ENCODE data around the gene CDC20.
A peak's percentile ranks its signal among the peaks of the same experiment; 100 is the strongest.

The CDC20 gene

DNA sequence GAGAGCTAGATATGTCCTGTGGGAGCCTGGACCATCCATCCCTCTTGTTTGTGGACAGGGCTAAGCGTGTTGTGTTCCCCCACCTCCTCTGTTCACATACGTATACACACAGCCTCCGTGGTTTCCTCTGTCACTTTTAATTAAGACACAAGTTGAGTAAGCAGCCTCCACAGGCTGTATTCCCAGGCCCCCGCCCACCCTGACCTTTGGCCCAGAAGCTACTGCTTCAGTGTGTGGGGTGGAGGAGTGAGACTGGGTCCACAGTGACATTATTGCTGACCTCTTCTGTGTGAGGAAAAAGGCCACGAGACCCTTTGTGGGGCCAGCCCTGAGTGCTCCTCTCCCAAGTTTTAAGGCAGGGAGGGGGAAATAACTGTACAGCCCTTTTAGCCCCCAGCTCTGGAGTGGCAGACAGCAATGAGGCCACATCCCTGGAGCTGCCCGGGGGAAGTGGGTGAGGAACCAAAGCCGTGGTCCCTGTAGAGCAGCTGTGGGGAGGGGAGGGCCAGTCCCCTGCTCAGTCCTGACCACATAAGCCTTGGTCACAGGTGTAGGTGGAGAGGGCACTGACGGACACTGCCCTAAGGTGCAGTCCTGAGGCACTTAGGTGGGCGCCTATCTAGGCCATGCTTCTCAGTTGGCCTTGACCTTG, 4.6 kb downstream of the CDC20 start:
- TF ChIP-seq, protein P1, sequence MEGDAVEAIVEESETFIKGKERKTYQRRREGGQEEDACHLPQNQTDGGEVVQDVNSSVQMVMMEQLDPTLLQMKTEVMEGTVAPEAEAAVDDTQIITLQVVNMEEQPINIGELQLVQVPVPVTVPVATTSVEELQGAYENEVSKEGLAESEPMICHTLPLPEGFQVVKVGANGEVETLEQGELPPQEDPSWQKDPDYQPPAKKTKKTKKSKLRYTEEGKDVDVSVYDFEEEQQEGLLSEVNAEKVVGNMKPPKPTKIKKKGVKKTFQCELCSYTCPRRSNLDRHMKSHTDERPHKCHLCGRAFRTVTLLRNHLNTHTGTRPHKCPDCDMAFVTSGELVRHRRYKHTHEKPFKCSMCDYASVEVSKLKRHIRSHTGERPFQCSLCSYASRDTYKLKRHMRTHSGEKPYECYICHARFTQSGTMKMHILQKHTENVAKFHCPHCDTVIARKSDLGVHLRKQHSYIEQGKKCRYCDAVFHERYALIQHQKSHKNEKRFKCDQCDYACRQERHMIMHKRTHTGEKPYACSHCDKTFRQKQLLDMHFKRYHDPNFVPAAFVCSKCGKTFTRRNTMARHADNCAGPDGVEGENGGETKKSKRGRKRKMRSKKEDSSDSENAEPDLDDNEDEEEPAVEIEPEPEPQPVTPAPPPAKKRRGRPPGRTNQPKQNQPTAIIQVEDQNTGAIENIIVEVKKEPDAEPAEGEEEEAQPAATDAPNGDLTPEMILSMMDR (IDR thresholded peaks at IDR 0.05; ENCODE audit: low read depth, low read length, missing control alignments): no peak
- no peak overlapping the region for H3K4me3 ChIP-seq (replicated peaks; ENCODE audit: low read depth, low read length)
- no peak for DNase-seq (ENCODE audit: extremely low read depth, low read depth)

DNA sequence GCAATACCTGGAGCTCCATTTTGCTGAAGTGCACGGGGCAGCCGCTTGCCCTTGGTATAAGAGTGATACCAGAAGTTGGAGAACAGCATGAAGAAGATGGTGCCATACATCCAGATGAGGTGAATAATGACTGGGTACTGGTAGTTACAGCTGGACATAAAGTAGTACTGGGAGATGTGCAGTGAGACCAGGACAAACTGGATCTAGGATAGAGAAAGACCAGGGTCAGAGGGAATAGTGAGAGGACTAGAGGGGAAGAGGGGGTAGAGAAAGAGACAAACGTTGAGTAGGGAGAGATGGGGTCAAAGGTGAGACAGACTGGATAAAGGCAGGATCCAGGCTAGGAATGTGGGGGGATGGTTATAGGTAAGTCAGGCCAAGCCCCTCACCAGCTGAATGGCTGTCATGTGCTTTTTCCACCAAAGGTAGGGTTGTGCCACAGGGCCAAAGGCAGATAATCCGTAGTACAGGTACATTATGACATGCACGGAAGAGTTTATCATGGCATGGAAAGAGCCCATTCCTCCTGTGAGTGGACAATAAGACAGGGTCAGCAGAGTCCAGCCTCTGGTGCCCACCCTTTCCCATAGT, 5.2 kb downstream of the CDC20 start:
- TF ChIP-seq, protein P1 (IDR thresholded peaks at IDR 0.05; ENCODE audit: low read depth, low read length, missing control alignments): no peak
- no peak for DNase-seq (ENCODE audit: extremely low read depth, low read depth)
- H3K4me3 ChIP-seq (replicated peaks; ENCODE audit: low read depth, low read length): no peak overlapping the region

DNA sequence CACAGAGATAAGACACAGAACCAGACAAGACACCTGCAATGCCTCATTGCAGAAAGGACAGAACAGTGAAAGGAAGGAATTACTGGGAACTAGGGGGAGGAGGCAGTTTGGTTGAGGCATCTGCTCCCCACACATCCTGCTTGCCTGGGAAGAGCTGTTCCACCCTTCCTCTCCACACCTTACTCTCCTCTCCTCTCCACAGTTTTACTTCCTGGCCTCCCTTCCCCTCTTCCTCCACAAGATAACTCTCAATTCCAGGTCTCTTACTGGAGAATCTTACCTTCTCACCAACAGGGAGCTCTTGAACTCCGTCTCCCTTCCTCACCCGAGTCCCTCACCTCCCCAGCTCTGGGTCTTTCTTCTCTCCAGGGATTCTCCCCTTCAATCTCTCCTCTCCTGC, 6.9 kb downstream of the CDC20 start:
- DNase-seq (ENCODE audit: extremely low read depth, low read depth): no peak
- peak overlapping the region; percentile 63 for H3K4me3 ChIP-seq (replicated peaks; ENCODE audit: low read depth, low read length)

DNA sequence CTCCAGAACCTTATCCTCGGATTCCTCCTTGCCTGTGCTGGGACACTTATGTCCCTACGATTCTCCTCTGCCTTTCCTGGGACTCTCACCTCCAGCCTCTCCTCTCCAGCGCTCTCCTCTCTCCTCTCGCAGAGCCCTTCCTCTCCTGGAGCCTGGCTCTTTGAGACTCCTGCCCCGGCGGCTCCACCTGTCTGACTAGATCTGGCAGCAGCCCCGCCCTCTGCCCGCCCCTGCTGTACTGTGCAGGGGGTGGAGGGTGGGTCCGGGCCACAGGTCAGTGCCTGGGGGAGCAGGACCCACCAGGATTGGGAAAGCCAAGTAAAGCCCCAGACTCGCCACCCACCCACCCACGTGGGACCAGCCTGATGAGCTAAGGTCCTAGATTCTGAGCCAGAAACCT, 7.4 kb downstream of the CDC20 start:
- no peak for DNase-seq (ENCODE audit: extremely low read depth, low read depth)
- TF ChIP-seq, protein P1 (IDR thresholded peaks at IDR 0.05; ENCODE audit: low read depth, low read length, missing control alignments): no peak
- peak overlapping the region; percentile 63 for H3K4me3 ChIP-seq (replicated peaks; ENCODE audit: low read depth, low read length)

More for the DNA sequence above, 6.9 kb downstream of the CDC20 start:
- TF ChIP-seq, protein P1 (IDR thresholded peaks at IDR 0.05; ENCODE audit: low read depth, low read length, missing control alignments): no peak

DNA sequence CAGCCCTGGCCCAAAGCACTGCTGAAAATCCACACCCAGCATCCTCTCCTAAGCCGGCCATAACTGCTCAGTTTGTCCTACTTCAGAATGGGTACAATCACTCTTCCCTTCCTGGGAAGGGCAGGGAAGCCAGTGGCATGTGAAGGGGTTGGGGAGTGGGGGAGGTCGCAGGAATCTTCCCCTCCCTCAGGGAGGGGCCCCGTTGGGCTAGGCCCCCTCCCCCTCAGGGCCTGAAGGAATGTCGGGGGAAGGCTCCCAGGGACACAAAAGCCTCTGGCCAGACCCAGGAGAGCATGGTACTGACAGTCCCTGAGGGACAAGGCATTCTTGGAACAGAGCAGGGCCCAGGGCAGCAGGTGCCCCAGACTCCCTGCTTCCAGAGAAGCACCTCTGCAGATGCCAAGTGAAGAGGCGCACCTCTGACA, 7.8 kb downstream of the CDC20 start:
- peak overlapping the region; percentile 63 for H3K4me3 ChIP-seq (replicated peaks; ENCODE audit: low read depth, low read length)
- no peak for DNase-seq (ENCODE audit: extremely low read depth, low read depth)
- TF ChIP-seq, protein P1 (IDR thresholded peaks at IDR 0.05; ENCODE audit: low read depth, low read length, missing control alignments): no peak

DNA sequence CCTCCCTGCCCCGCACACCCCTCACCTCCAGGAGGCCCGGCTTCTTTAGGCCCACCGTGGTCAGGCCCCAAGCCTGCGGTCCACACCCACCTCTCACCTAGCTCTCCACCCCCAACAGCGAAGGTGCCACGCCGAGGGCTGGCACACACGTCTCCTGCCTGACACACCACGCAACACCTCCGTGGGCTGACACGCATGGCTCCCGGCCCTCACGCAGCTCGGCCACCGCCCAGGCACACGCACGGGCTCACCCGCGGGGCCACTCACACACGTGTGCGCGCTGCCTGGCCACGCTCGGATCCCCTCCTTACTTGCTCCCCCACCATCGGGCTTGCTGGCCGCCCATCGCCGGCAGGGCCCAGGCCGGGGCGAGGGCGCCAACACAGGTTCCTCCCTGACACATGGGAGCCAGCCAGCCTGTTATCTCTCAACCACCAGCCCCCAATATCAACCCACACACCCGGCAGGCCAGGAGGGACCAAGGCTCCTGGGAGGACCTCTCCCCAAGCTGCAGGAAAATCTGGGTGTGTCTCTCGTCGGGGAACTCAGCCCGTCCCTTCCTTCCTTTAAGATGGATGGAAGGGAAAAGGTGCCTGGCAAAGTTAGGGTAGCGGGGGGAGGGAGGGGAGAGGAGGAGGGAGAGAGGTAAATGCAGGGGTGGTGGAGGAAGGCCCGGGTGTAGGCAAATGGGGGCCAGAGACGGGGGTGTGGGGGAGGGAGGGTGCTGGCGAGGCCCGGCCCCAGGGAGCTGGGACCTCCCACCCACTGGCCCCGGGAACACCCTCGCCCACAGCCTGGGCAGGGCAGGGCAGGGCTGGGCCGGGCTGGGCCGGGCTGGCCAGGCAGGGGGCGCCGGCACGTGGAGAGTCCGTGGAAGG, 8.5 kb downstream of the CDC20 start:
- peak overlapping the region; percentile 63 for H3K4me3 ChIP-seq (replicated peaks; ENCODE audit: low read depth, low read length)
- TF ChIP-seq, protein P1 (IDR thresholded peaks at IDR 0.05; ENCODE audit: low read depth, low read length, missing control alignments): no peak
- DNase-seq (ENCODE audit: extremely low read depth, low read depth): no peak

All from HFF-Myc (cell line).